HG03045 (cell line): ENCODE results near the gene SEPTIN8.
"Not testable (repeated sequence)": the region's sequence is repeated elsewhere in the genome, so short reads cannot be mapped to it uniquely, and the experiment has no call there.

Source experiments
- ATAC-seq: cut with Tn5 transposase; IDR thresholded peaks from one replicate; pipeline ENCODE4 v1.9.1; 2021; ENCODE audit warnings: mild to moderate bottlenecking, moderate library complexity; ENCODE audit not compliant: unreplicated experiment

The SEPTIN8 gene

DNA sequence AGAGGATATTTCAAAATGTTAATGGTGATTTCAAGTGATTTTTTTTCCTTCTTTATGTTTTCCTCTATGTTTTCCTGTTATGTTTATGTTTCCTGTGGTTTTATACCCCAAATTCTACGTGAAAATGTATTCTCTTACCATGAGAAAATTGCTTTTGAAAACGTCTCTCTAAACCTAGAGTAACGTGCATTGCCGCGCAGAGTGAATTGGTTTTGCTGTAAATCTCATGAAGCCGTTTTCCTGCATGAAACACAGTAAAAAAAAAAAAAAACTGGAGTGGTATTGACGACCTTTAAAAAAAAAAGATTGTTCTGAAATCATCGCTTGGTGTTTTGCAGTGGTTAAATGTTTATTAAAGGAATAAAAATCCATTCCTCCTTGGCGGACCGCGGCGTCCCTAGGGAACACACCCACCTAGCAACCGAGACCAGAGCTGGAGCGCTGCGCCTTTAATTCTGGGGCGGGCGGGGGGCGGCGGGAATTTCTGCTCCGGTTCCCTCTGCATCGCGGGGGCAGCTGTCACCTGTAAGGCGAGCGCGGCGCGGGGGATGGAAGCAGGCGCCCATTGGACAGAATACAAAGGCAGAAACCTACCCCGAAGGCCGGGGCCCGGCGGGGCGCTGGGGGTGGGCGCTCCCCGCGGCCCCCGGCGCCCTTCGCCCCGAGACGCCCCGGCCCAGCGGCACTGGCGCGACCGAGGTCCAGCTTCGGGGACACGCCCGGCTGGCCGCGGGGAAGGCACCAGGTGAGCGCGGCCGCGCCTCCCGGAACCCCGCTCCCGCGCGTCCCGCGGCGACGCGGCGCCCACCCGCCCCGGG lies 36.0 kb upstream of the SEPTIN8 start, which contains the start of gene SOWAHA:
SOWAHA (plus strand) TSS at position 522 of the 818 bp plus-strand sequence. CDS start 320 bp downstream, outside the sequence.
- ATAC-seq: peak; percentile 43

DNA sequence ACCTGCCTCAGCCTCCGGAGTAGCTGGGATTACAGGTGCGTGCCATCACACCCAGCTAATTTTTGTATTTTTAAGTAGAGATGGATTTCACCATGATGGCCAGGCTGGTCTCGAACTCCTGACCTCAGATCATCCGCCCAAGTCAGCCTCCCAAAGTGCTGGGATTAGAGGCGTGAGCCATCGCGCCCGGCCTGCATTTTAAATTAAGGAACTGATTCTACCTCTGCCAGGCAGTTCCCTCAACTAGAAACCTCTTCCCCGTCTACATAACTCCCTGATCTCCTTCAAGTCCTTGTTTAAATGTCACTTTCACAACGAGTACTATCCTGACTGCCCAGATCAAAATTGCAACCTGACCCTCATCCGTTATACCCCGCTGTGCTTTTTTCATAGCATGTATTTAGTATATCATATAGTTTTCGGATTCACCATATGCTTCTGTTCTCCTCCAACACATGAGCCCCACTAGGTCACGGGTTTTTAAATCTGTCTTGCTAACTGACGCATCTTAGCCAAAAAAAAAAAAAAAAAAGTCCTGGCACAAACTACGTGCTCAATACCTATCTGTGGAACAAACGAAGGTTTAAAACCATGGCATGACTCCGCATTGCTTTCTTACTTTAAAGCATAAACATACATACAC lies 35.2 kb upstream of the SEPTIN8 start:
- ATAC-seq: no peak

DNA sequence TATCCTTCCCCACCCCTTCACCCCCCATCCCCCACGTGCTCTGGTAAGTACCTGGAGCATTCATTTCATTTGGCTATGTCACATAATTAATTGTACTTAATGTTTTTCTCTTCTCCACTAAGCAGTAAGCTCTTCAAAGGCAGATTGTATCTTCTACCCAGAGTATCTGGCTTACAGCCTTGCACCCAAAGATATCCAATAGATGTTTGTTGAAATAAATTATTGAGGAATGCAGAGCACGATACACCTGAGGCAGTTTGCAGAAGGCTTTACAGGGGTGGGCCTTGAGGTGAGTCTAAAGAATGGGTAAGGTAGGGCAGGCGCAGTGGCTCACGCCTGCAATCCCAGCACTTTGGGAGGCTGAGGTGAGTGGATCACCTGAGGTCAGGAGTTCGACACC lies 33.6 kb upstream of the SEPTIN8 start:
- no peak for ATAC-seq

DNA sequence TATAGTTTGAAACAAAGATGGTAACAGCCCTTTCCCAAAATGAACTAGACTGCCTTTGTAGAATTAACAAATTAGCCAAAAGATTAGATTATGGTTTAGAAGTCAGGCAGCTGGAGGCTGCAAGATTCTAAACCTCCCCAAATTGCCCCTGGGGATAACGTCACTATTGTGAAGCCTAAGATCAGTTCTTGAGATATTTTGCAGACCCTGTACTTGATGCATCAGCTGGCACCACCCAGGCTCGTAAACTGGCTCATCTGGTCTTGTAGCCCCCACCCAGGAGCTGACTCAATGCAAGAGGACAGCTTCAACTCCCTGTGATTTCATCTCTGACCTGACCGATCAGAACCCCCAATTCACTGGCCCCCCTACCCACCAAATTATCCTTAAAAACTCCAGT lies 31.8 kb upstream of the SEPTIN8 start:
- no peak for ATAC-seq

DNA sequence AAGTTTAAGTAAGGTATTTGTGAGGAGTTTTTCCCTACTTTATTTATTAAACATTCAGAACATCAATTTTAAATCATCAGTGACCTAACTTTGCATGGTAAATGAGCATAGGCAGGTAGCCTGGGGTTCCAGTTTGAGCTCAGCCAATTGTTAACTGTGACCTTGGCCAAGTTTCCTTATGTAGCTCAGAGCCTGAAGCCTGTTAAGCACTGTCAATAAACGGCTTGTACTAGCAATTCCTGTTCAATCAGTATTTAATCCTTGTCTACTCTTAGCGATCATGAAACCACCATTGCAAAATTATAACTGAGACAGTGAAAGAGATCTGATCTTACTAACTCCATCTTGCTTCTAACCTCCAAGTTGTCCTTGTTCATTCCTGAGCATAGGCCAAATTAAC lies 31.4 kb upstream of the SEPTIN8 start:
- ATAC-seq: no peak

DNA sequence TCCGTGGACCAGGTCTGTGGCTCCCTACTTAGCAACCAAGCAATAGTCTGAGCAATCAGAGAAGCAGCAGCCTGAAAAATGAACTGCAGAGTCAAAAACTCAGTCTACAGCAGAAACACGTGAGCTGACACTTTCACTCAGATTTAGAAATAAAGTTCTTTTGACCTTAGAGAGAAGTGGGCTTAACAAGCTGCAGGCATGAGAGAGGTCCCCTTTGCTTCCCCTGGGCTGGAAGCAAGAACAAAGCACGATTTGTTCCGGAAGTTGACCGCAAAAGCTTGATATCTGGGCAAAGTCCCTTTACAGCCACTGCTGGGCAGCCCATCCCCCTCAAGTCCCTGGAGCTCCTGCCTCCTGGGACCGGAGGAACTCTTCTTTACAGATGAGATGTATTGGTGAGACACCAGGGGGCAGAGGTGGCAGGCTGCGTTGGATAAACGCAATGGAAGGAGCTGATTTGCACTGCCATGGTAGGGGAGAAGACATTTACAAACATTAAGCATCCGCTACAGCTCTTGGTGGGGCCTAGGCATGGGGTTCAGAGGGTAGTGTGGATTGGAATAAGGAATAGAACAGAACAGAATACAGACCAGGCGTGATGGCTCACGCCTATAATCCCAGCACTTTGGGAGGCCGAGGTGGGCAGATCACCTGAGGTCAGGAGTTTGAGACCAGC lies 30.3 kb upstream of the SEPTIN8 start:
- no peak for ATAC-seq

DNA sequence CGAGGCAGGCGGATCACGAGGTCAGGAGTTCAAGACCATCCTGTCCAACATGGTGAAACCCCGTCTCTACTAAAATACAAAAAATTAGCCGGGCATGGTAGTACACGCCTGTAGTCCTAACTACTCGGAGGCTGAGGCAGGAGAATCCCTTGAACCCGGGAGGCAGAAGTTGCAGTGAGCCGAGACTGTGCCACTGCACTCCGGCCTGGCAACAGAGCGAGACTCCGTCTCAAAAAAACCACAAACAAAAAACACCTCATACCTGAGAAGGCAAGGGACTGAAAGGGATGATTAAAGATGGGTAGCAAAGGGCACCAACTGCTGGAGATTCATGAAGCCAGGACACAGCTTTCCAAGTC lies 29.7 kb upstream of the SEPTIN8 start:
- ATAC-seq: not testable (repeated sequence)

DNA sequence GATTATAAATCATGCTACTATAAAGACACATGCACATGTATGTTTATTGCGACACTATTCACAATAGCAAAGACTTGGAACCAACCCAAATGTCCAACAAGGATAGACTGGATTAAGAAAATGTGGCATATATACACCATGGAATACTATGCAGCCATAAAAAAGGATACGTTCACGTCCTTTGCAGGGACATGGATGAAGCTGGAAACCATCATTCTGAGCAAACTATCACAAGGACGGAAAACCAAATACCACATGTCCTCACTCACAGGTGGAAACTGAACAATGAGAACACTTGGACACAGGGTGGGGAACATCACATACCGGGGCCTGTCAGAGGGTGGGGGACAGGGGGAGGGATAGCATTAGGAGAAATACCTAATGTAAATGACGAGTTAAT lies 28.8 kb upstream of the SEPTIN8 start:
- not testable (repeated sequence) for ATAC-seq

DNA sequence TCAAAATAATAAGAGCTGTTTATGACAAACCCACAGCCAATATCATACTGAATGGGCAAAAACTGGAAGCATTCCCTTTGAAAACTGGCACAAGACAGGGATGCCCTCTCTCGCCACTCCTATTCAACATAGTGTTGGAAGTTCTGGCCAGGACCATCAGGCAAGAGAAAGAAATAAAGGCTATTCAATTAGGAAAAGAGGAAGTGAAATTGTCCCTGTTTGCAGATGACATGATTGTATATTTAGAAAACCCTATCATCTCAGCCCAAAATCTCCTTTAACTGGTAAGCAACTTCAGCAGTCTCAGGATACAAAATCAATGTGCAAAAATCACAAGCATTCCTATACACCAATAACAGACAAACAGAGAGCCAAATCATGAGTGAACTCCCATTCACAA lies 27.2 kb upstream of the SEPTIN8 start:
- ATAC-seq: not testable (repeated sequence)

DNA sequence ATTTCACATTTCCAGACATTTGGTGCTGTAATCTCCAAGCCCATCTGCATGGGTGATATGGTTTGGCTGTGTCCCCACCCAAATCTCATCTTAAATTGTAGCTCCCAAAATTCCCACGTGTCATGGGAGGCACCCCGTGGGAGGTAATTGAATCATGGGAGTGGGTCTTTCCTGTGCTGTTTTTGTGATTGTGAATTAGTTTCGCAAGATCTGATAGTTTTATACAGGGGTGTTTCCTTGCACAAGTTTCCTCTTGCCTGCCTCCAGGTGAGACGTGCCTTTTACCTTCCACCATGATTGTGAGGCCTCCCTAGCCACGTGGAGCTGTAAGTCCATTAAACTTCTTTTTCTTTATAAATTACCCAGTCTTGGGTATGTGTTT lies 25.6 kb upstream of the SEPTIN8 start:
- not testable (repeated sequence) for ATAC-seq

DNA sequence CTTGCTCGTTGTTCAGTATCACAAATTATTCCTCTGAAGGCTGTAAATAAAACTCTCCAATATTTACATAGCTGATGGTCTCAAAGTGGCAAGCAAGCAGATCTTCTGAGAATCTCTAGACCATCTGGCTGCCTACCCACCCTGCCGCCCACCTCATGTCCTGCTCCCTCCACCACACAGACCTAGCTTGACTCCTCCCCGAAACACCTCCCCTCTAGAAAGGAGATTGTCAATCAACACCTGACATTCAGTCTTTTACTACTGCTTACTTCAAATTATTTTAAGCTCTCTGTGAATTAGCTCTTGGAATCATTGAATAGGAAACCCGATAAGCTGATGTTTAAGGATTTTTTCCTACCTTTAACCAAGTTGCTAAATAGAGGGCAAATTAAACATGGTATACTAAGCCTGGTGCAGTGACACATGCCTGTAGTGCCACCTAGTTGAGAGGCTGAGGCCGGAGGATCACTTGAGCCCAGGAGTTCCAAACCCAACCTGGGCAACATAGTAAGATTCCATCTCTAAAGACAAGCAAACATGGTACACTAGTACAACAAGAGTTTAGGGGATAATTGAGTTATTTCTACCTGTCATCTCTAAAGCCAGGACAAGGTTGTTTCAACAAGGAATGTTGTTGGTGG lies 25.1 kb upstream of the SEPTIN8 start:
- ATAC-seq: no peak

DNA sequence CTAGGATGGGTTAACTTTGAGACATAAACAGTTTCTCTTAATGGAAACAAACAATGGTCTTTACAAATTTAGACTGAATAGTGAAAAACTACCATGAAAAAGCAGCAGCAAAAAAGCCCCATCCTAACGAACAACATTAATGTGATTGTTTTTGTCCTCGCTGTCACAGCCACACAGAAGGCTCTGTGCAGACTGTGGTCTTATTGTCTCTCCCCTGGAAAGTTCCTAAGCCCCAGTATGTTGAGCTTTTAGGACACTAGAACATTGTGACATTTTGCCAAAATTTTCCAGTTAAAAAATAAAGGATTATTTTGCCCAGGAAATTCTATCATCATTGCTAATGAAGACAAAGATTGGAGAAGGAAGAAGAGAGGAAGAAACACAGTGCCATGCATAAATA lies 23.5 kb upstream of the SEPTIN8 start:
- no peak for ATAC-seq

DNA sequence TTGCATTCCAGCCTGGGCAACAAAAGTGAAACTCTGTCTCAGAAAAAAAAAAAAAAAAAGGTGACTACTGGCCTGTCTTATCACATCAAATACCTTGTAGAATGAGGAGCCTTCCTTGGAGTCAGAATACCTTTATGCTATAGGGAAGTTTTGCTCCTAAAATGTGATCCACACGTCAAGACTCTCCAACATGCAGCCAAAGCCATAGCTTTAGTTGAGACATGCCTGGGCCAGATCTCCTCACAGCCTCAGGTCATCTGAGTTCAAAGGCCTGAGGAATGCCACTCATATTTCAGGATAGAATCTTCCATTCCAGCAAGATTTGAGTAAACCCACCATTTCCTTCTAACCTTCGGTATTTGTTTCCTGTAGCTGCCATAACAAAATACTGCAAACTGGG lies 22.4 kb upstream of the SEPTIN8 start:
- no peak for ATAC-seq

DNA sequence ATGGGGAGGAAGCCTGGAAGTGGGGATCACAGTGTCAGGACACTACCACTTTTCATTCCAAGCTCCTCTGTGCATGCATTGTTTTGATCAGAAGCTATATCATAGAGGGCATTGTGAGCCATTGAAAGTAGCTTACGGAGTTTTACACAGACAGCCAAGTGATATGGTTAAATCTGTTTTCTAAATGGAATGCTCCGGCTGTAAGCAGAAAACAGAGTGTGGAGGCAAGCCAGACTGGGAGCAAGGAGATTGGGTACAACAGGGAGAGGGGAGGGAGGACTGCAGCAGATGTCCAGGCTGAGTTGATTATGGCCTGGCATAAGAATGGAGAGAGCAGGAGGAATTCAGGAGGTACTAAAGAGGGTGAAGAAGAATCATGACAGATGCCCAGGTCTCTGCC lies 20.6 kb upstream of the SEPTIN8 start:
- no peak for ATAC-seq

DNA sequence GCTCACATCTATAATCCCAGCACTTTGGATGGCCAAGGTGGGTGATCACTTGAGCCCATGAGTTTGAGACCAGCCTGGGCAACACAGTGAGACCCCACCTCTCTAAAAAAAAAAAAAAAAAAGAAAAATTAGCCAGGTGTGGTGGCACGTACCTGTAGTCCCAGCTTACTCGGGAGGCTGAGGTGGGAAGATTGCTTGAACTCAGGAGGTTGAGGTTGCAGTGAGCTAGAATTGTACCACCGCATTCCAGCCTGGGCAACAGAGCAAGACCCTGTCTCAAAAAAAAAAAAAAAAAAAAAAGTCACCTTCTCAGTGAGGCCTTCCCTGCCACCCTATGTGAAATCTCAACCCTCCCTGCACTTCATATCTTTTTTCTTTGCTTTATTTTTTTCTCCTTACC lies 14.0 kb upstream of the SEPTIN8 start:
- no peak for ATAC-seq

DNA sequence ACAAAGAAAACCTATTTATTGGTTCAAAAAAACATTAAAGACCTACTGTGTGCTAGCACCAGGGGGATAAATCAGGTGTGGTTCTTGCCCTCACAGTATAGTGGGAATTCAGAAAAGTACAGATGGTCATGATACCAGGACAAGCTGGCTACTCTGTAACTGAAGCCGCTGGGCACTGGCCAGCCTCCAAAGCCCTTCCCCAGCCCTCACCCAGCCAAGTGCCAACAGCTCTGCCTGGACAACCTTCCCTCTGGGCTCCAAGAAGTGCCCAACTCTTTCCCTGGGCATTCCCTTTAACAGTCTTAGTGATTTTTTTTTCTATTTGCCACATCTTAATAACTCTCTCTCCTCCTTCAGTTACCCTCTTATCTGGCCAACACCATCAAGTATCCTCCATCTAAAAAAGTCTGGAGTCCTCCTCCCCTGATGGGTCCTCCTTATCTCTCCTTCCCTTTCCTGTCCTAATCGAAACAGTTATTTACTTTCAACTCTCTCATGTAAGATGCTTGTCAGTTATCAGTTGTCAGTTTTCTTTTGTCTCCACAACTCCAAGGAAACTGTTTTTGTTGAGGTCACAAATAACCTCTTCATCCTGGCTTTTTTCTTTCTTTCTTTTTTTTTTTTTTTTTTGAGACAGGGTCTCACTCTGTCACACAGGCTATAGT lies 13.3 kb upstream of the SEPTIN8 start:
- no peak for ATAC-seq

DNA sequence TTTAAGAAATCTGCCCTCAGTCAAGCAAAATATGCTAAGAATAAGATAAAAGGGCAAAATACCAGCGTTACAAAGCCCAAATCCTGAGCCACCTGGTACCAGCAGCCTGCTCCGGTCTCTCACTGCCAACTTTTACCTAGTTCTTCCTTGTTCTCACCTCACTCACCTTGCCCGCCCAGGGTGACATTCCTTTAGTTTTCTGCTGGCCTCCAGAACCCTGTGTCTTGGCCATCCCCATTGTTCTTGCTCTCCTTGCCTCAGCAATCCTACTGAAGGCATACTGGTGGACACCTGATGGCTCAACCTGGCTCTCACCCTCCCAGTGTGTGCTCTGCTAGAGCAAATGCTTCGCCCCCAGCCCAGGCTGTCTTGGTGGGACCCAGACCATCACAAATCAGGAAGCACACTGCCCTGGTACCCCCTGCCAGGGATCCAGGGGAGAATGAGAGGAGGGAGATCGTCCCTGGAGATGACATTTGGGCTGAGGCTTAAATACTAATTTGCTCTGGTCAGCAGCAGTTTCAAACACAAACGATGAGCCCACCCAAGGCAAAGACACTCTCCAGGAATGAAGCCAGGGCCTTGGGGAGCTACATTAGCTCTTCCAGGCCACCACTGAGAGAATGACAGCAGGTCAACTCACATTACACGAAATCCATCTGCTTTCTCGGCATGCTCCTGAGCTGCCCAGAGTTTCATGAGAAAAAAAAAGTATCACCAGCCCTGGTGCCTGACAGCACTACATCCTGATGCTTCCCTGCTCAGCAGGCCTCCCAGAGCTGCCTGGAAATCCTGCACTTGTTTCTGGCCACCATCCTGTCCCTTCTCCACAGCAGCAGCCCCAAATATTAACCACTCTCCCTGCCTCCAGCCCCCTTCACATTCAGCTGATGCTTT lies 12.2 kb upstream of the SEPTIN8 start:
- no peak for ATAC-seq

DNA sequence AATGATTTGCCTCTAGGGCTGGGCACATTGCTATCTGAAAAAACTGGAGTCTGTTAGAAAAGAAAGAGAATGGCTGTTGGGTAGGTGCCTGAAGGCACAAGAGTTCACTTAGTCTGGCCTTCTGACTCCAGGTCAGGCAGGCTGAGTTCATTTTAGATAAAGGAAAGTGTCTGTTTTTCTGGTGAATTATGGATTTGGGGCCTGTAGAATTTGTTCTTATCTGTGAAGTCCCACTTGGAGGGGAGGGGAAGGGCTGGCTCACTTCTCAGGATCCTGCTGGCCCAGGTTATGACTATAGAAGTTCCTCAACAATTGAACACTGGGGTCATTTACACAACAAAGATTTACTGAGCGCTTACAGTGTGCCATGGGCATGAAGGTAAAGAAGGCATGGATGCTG lies 11.5 kb upstream of the SEPTIN8 start:
- no peak for ATAC-seq

DNA sequence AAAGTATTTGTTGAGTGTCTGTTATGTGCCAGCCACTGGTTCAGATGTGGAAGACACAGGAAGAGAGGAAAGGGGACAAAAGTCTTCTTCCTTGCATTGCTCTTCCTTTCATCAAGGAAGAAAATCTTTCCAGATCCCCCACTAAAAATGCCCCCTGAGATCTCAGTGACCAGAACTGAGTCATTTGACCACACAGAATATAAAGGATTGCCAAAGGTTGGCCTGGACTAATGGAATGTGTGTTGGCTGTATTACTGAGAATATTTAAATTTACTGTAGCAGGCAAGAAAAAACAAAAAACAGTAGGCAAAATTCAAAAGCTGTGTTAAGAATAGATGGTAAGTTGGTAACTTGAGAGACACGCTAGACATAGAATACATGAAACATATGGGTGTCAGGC lies 10.0 kb upstream of the SEPTIN8 start:
- no peak for ATAC-seq

DNA sequence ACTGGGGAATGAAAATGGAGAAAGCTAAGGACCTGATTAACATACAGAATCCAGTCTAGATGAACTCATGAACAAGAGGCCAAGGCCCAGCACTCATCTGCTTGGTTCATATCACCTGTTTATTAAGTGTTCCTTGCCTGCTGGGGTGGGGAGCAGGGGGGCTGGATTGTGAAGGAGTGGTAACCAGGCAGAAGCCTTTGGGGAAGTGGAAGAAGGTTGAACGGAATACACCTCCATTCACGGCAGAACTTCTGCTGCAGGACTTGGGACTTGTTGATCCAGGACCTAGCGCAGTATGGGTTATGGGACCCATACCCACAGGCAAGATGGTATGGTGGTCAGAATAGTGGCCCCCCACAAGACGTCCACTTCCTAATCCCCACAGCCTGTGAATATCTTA lies 8.8 kb upstream of the SEPTIN8 start:
- ATAC-seq: no peak
